ENCODE data around the gene ZNF764.
"Not testable (repeated sequence)": the region's sequence is repeated elsewhere in the genome, so short reads cannot be mapped to it uniquely, and the experiment has no call there.

GRCh38 chr16:30540916-30541464 is 17.2 kb downstream of the ZNF764 start:
- TF ChIP-seq CTCF, EZH2, EZH2phosphoT487 (IDR thresholded peaks at IDR 0.05): not testable (repeated sequence)
